Bronchial epithelial cell (primary cell): ENCODE data around the gene HOXB2. TPM values are rescaled to one million over a fixed set of nuclear protein-coding genes. Genes with fewer than 3 reads are reported as not detected.

Experiments used
- DNase-seq: peaks from one replicate; pipeline ENCODE4 v3.0.0-alpha.2; 2010; ENCODE audit warnings: low read depth
- FAIRE-seq: peaks from 2 replicates; lab custom pipeline; 2011; peaks lifted over from hg19 to GRCh38; lab: Jason Lieb, UNC
- H3K27me3 ChIP-seq: 2 replicates; pipeline ENCODE4 v1.5.1; 2011; ENCODE audit warnings: low read length; ENCODE audit not compliant: control insufficient read depth, insufficient read depth
- H3K36me3 ChIP-seq: 2 replicates; pipeline ENCODE4 v1.5.1; 2011; ENCODE audit warnings: low read length; ENCODE audit not compliant: control insufficient read depth, insufficient read depth
- H3K4me3 ChIP-seq: 2 replicates; pipeline ENCODE4 v1.5.1; 2011; ENCODE audit warnings: mild to moderate bottlenecking, low read depth, low read length, control low read depth
- CTCF ChIP-seq: IDR thresholded peaks from 2 replicates; pipeline ENCODE4 v1.5.1; 2011; ENCODE audit warnings: mild to moderate bottlenecking, moderate library complexity, low read length, control low read depth, inconsistent platforms; ENCODE audit not compliant: insufficient read depth, severe bottlenecking
- total RNA-seq: library from RNA; depleted of rRNA; stranded (reverse); fragments of >200 nt; gene quantifications from 2 replicates; pipeline ENCODE4 v1.2.1, GENCODE V29; 2014

The HOXB2 gene
- total RNA-seq, 1 donor from 2014 or later: not detected

- H3K4me3 ChIP-seq: no peak overlapping the region
- H3K36me3 ChIP-seq: no peaks in the 10 kb centered on the region
- TF ChIP-seq CTCF: no peak
- no peak for DNase-seq
- H3K27me3 ChIP-seq: peaks cover 5% of the 10 kb centered on the region
- FAIRE-seq: no peak
Measured at GRCh38 chr17:48504953-48505352, 40.0 kb downstream of the HOXB2 start.

- no peak overlapping the region for H3K4me3 ChIP-seq
Measured at GRCh38 chr17:48503747-48504146, 41.2 kb downstream of the HOXB2 start.

GRCh38 chr17:48502901-48503300, 42.0 kb downstream of the HOXB2 start:
- no peak for TF ChIP-seq CTCF
- no peaks in the 10 kb centered on the region for H3K36me3 ChIP-seq
- H3K27me3 ChIP-seq: peaks cover 5% of the 10 kb centered on the region
- DNase-seq (no peak), FAIRE-seq (no peak)
- H3K4me3 ChIP-seq: no peak overlapping the region

More at GRCh38 chr17:48503747-48504146, 41.2 kb downstream of the HOXB2 start:
- Histone ChIP-seq H3K27me3 (peaks cover 5% of the 10 kb centered on the region), H3K36me3 (no peaks in the 10 kb centered on the region)
- FAIRE-seq: no peak
- no peak for TF ChIP-seq CTCF
- no peak for DNase-seq

- DNase-seq (no peak), FAIRE-seq (no peak)
- no peak for TF ChIP-seq CTCF
- no peak overlapping the region for H3K4me3 ChIP-seq
- no peaks in the 10 kb centered on the region for H3K36me3 ChIP-seq
- H3K27me3 ChIP-seq: peaks cover 5% of the 10 kb centered on the region
Measured at GRCh38 chr17:48502312-48502711, 42.6 kb downstream of the HOXB2 start.

- DNase-seq (no peak), FAIRE-seq (no peak)
- no peak for TF ChIP-seq CTCF
- H3K36me3 ChIP-seq: no peaks in the 10 kb centered on the region
- H3K4me3 ChIP-seq: no peak overlapping the region
- H3K27me3 ChIP-seq: peaks cover 5% of the 10 kb centered on the region
Measured at GRCh38 chr17:48500435-48501426, 44.2 kb downstream of the HOXB2 start.
